ENCODE results near the gene TMIE. TPM values are rescaled to one million over a fixed set of nuclear protein-coding genes. Genes with fewer than 3 reads are reported as not detected.

The TMIE gene
- total and polyA plus RNA-seq, 9 of the 15 experiments (the other 6 are each of a cell fraction or from before 2014, with no cell fraction given), result not detected

GRCh38 chr3:46705751-46706552 is 4.8 kb downstream of the TMIE start:
- FAIRE-seq, result no peak
- peaks cover 0 to 8% of the 10 kb centered on the region in 2 experiments; a peak in 2 of 5 replicates for H3K4me1 ChIP-seq (replicated peaks in 1 of 2; ENCODE audit: control insufficient read depth in 2 of 2, insufficient read depth in 2 of 2, low read length in 2 of 2)
- ChIA-PET POLR2A (interaction anchor here (0.7 kb wide), 1 partner anchor 13 kb away, joined by 3 read pairs; no protein-coding TSS in a partner anchor), CTCF (ENCODE audit: low intra/inter-chr PET ratio) (interaction anchor here (0.9 to 2.6 kb wide), 5 partner anchors 161 to 217 kb away, joined by 3 to 27 read pairs (median 3); no protein-coding TSS in a partner anchor)
- no peak overlapping the region for H3K4me3 ChIP-seq
- in situ Hi-C loops (cut with MboI), result no loop called here
- H3K9me1 ChIP-seq (ENCODE audit: control insufficient read depth, insufficient read depth, low read length), result no peaks in the 10 kb centered on the region
- no peaks in the 10 kb centered on the region for H3K79me2 ChIP-seq (ENCODE audit: control insufficient read depth, insufficient read depth, low read length)
- WGBS (ENCODE audit: insufficient coverage, low coverage, missing lambda C conversion rate), result 6% methylated on average over 19 of the region's 19 CpGs
- intact Hi-C loops (cut with micrococcal nuclease), result loop anchor here (1.0 to 10.0 kb wide), 5 partner anchors 137 to 669 kb away; no protein-coding TSS in a partner anchor
- H3K9ac ChIP-seq (ENCODE audit: insufficient read depth in 1 of 2, low read depth in 2 of 2, low read length in 2 of 2), result no peak overlapping the region
- H4K20me1 ChIP-seq (replicated peaks; ENCODE audit: control insufficient read depth, insufficient read depth, low read length), result peaks cover 38% of the 10 kb centered on the region
- DNase-seq (ENCODE audit: extremely low read depth in 1 of 4, low spot score in 3 of 4), result no peak
- no peak for ATAC-seq
- no TSS peak for BruUV-seq (replicated peaks)
- TF ChIP-seq NFIC (IDR thresholded peaks at IDR 0.05) (no peak), DPF2 (IDR thresholded peaks at IDR 0.05) (no peak), YY1 (IDR thresholded peaks at IDR 0.05; ENCODE audit: borderline replicate concordance in 1 of 3, control insufficient read depth in 1 of 3, extremely low read depth in 1 of 3, insufficient read depth in 3 of 3, insufficient read length in 1 of 3, insufficient replicate concordance in 2 of 3, low read depth in 1 of 3, low read length in 2 of 3) (no peak), CAMTA2 (CRISPR knock-in tag; conservative IDR thresholded peaks at IDR 0.05) (no peak)
- no peaks in the 10 kb centered on the region for H3K9me3 ChIP-seq (replicated peaks; ENCODE audit: control insufficient read depth, insufficient read depth, low read depth, low read length)
- H2AFZ ChIP-seq (ENCODE audit: low read depth, low read length), result no peak overlapping the region
- no peaks in the 10 kb centered on the region for H3K36me3 ChIP-seq (ENCODE audit: control insufficient read depth, insufficient read depth, low read length)
- H3K27ac ChIP-seq (ENCODE audit: extremely low read depth, low read depth, low read length), result no peak overlapping the region
- no peak overlapping the region for H3K4me2 ChIP-seq (ENCODE audit: insufficient read depth, low read length)
- peaks cover 7 to 53% of the 10 kb centered on the region in 2 experiments; a peak in 4 of 5 replicates for H3K27me3 ChIP-seq (ENCODE audit: control insufficient read depth in 2 of 2, insufficient read depth in 2 of 2, low read length in 2 of 2)

Measured in K562 (cell line).